ENCODE data around the gene C7orf33.
"Not testable (repeated sequence)": the region's sequence is repeated elsewhere in the genome, so short reads cannot be mapped to it uniquely, and the experiment has no call there.

C7orf33 gene

GRCh38 chr7:148581624-148582023, 8.9 kb upstream of the C7orf33 start:
- no peak for DNase-seq

DNA sequence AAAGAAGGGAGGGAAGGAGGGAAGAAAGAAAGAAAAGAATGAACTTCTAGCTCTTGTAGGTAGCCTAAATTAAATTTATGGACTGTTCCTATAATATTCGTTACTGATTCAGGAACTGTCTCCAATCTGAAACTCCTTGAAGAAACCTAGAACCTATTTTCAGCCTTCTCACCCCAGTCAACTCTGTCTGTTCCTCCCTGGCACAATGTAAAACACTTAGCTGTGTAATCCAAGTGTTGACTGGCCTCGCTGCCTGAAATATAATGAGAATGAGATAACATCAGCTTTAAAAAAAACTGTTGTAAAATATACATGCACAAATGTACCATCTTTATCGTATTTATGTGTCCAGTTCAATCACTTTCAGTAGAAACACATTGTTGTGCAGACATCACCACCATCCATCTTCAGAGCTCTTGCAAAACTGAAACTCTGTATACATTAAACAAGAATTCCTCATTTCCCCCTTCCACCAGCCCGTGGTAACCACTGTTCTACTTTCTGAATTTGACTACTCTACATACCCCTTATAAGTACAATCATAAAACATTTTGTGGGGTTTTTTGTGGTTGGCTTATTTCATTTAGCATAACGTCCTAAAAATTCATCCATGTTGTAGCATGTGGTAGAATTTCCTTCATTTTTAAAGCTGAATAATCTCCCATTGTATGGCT, 6.3 kb upstream of the C7orf33 start:
- DNase-seq = no peak

- DNase-seq = no peak
Observed at GRCh38 chr7:148585399-148585798, 5.2 kb upstream of the C7orf33 start.

DNA sequence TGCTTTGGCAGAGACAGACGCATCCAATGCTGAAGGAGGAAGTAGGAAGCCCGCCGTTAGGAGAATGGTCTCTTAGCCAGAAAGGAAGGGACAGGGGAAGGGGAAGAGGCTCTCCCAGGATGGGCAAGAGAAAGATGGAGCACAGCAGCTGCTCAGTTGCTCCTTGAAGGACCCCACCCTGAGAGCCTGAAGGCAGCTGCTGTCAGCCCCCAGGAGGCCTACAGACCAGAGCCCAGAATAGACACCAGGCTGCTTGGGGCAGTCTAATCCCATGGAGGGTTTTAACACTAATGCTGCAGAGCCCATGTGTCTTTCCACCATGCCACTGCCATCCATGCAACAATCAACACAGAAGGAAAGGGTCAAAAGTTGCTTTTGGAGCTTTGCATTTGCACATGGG, 3.5 kb upstream of the C7orf33 start:
- DNase-seq = no peak

- DNase-seq = no peak
Observed at GRCh38 chr7:148588168-148588567, 2.4 kb upstream of the C7orf33 start.

DNA sequence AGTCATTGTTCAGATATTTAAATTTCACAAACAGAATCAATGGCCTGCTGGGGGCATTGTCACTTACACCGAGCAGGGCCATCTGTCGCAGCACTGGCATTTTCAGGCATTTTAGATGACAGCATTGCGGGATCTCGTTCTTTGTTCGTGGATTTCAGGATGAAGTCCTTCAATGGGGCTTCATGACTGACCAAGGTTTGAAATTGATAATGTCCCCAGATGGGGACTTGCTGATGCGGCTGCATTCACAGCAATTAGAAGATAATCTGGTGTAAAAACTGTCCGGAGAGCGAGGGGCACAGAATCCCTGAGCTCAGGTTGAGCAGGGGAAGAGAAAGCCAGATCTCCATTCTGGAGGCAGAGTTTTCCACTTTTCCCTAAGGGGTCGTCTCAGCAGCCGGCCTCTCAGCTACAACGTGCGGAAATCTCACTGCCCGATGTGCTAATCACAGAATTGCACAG, 1.9 kb upstream of the C7orf33 start:
- DNase-seq = no peak

DNA sequence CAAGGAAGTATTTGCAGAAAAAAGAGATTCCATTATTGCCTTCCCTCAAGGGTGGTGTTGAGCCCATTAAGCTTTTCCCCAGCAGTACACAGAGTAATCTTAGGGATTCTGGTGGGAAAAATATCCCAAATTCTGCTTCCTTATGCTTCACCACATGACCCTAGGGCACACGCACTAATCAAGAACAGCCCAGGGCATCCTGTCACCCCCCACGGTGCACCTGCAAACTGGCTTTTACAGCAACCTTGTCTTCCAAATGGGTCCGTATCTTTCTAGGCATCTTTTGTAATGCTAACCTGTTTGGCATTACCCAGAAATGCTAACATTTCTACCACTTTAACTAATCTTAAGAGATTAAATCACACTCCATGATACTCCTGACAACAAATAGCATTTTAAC, 926 bp upstream of the C7orf33 start:
- no peak for DNase-seq

DNA sequence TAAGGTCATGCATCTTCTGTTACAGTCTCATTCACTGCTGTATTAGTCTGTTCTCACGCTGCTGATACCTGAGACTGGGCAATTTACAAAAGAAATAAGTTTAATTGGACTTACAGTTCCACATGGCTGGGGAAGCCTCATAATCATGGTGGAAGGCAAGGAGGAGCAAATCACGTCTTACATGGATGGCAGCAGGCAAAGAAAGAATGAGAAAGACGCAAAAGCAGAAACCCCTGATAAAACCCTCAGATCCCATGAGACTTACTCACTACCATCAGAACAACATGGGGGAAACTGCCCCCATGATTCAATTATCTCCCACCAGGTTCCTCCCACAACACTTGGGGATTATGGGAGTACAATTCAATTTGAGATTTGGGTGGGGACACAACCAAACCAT, 5.8 kb downstream of the C7orf33 start:
- DNase-seq = not testable (repeated sequence)

DNA sequence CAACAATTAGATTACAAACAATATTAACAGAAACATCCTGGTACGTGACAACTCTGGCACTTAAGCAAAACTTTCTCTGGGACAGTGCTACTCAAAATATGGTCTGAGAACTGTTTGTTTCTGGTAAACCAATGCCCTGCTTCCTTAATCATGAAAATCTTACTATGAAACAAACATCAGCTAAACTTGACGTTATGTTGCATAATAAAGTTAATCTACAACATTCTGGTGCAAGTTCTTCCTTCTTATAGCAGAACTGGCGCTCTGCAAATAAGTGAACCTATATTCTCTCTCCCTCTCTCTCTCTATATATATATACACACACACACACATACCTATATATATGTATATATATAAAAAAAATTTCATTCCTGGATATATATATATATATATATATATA, 7.8 kb downstream of the C7orf33 start:
- no peak for DNase-seq

DNA sequence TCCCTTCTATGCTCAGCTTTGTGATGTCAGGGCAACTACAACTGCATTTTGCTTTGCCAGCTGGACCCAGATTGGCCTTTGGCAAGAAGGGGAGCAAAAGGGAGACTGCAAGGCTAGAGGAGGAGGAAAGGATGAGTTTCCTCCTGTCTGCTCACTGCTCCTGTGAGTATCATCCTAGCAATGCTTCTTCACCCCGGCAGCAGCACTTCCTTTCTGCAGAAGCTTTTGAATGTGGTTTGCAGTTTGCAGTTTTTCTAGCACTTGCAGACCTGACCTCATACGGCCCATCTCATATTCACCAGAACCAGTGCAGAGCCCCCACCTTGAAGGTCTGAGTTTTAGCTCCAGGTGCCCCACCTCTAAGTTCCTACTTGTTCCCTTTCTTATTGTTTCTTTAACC, 14.8 kb downstream of the C7orf33 start:
- DNase-seq = no peak

GRCh38 chr7:148607151-148607661, 16.6 kb downstream of the C7orf33 start:
- DNase-seq = no peak

DNA sequence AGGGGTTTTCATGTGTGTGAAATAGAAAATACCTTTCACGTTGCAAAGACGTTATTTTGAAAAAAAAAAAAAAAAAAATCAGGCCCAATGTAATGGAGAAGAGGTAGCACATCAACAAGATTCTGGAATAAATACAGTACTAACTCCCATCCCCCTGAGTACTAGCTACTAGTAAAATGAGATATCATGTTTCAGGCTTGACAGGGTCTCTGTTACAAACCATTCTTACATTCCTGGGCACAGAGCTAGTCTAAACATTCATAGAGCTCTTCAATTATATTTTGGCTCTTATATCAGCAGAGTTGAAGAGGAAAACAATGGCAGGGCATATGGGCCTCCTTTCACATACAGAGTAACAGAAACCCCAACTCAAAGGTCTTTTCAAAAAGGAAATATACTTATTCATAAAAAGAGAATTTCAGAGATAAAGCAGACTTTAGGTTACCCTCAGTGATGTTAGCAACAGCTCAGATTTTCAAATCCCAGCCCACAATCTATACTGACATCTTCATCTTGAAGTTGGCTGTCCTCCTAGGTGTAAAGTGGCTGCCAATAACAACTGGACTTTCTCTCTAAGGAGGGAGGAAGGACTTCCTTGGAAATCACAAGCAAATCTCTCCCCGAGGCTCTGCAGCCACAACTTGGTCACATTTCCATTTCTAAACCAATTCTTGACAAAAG, 18.6 kb downstream of the C7orf33 start:
- no peak for DNase-seq

DNA sequence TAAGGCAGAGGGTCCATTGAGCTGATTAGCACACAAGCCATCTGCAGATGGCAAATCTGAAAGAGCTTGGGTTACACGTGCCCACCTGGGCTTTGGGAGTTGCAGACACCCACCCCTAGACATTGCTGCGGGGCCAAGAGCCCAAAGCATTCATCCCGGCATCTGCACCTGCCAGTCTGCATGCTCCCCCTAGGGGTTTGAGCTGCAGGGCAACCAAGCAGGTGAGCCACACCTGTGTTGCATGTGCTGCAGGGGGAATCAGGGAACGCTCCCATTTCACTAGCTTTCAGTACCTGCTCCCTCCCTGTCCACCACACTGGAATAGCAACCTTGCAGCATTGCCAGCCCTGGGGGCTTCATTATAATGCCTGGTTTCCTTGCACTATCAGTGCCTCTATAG, 21.1 kb downstream of the C7orf33 start:
- no peak for DNase-seq

DNA sequence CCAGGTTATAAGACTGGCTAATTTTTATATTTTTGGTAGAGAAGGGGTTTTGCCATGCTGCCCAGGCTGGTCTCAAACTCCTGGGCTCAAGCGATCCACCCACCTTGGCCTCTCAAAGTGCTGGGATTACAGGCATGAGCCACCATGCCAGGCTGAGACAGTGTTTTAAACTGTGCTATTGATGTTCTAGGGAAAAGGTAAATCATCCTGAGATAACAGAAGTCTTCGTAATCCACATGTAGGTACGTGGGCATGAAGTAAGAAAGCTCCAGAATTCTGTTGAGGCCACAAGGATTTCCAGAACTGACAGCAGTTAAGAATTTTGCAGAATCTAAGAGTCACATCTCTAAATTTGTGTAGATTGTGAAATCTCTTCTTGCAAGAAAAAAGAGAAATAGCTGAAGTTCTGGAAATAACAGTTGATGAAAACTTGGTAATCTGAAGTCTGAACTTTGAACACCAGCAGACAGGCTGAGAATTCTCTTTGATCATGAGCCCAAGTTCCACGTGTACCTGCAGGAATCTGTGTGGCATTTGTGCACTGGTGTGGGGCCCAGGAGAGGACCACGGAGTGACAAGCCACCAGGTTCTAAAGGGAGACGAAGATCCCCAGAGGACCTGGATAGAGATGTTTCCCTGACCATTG, 24.6 kb downstream of the C7orf33 start:
- DNase-seq = no peak

GRCh38 chr7:148620749-148621359, 30.3 kb downstream of the C7orf33 start:
- DNase-seq = no peak

GRCh38 chr7:148621563-148621962, 31.0 kb downstream of the C7orf33 start:
- DNase-seq = no peak

- DNase-seq = no peak
Observed at GRCh38 chr7:148622887-148623585, 32.5 kb downstream of the C7orf33 start.

- DNase-seq = no peak
Observed at GRCh38 chr7:148623586-148624282, 33.2 kb downstream of the C7orf33 start.

DNA sequence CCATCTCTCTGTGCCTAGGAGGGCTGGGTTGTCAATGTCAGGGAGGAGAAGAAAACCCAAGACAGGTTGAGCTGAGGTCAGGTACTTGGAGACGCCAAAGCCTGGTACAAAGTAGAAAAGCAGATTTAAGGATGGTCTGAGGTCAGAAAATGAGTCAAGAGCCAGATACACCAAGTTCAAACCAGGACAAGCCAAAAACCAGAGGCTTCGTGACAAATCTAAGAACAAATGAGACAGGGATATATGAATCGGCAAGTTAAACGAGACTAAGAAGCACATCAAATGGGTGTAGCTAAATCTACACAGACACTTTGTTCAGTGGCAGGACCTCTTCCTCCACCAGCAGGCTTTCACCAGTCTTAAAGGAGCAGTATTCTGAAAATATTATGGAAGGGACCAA, 34.2 kb downstream of the C7orf33 start:
- DNase-seq = no peak

DNA sequence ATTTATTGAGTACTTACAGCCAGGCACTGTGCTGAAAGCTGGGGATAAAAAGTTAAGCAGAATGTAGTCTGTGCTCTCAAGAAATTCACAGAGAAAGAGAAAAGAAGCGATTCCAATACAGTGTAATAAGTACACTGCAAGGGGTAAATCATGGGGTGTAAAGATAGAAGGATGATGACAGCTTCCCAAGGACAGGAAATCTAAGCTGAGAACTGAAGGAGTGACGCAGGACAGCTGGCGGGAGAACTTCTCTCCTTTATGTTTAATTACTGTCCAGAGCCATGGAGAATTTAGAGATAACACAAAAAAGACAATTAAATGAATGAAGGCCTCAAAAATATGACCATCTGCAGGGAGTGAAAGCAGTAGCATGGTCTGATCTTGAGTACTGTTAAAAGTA, 34.8 kb downstream of the C7orf33 start:
- no peak for DNase-seq

GRCh38 chr7:148626828-148627227, 36.3 kb downstream of the C7orf33 start:
- no peak for DNase-seq

DNA sequence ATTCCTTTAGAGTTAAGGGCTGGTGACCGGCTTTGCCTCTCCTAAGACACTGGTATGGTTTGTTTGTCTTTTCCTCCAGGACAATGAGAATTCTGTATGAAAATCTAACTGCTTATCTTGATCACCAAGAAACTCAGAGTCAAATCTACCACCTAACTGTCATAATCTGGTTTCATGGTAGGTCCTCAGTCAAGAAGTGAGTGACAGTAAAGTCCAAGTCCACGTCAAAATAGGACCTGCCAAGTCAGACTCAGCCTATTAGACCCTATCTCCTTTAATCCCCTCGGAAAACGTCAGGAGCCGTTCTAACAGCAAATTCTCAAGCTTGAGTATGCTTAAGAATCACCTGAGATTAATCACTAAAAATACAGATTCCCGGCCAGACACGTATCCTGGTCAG, 37.4 kb downstream of the C7orf33 start:
- no peak for DNase-seq

Data from stimulated activated CD4-positive, alpha-beta T cell treated with anti-CD3 and anti-CD28 coated beads, Interleukin-2, amount 100 ng/mL, for 48 hours (primary cell).